Nephron (organoid): ENCODE results near the gene RDH8.

ENCODE experiments used
- H3K27ac Mint-ChIP-seq, 3 experiments: 2 replicates each; pipeline ENCODE4 v1.8.0; 2020; ENCODE audit warnings: mixed read lengths in 3 of 3, mild to moderate bottlenecking in 2 of 3, moderate library complexity in 1 of 3
- H3K27me3 Mint-ChIP-seq: 2 replicates; pipeline ENCODE4 v1.8.0; 2021; ENCODE audit warnings: low read depth, mild to moderate bottlenecking, moderate library complexity, mixed read lengths
- H3K36me3 Mint-ChIP-seq: 2 replicates; pipeline ENCODE4 v1.8.0; 2020; ENCODE audit warnings: low read depth, mixed read lengths
- H3K4me1 Mint-ChIP-seq: 2 replicates; pipeline ENCODE4 v1.8.0; 2020; ENCODE audit warnings: mixed read lengths
- H3K4me3 Mint-ChIP-seq, 3 experiments: 2 replicates each; pipeline ENCODE4 v1.8.0; 2020; ENCODE audit warnings: mild to moderate bottlenecking in 3 of 3, mixed read lengths in 3 of 3, moderate library complexity in 2 of 3
- H3K9me3 Mint-ChIP-seq: 2 replicates; pipeline ENCODE4 v1.8.0; 2020; ENCODE audit warnings: mixed read lengths
- CTCF ChIP-seq, 3 experiments: fragments of 200-600 bp; sonication (generic); IDR thresholded peaks; one replicate each; pipeline ENCODE4 v1.5.0; 2021; ENCODE audit warnings: antibody characterized with exemption in 3 of 3; ENCODE audit not compliant: unreplicated experiment in 3 of 3

RDH8 gene

DNA sequence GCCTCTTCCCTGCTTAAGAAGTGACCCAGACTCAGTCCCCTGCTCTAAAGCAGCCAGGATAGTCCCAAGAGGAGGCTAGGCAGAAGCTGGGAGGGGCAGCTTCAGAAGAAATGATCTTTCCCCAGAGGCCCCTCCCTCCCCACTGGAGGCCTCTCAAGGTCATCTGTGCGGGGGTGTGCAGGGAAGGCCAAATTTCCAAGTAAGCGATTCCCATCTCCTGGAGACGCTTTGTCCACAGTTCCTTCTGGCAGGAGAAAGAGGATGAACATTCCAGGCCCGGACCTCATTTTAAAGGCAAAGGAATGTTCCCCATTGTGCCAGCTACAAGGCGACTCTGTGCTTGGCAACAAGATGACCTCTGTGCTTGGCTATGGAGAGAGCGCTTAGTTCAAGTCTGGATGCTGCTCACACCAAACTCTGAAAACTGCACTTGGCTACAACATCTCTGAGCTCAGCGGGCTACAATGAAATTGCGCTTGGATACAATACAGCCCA, 26.4 kb upstream of the RDH8 start:
- peak overlapping the region in 2 of 3 experiments; percentile 67 to 83 for H3K27ac Mint-ChIP-seq
- H3K27me3 Mint-ChIP-seq, result peaks cover 4% of the 10 kb centered on the region
- no peaks in the 10 kb centered on the region for H3K36me3 Mint-ChIP-seq
- H3K4me1 Mint-ChIP-seq, result peaks cover 10% of the 10 kb centered on the region
- peak overlapping the region in 2 of 3 experiments; percentile 9 to 53 for H3K4me3 Mint-ChIP-seq
- no peak for TF ChIP-seq CTCF (IDR thresholded peaks at IDR 0.05; ENCODE audit: unreplicated experiment in 3 of 3)
- no peaks in the 10 kb centered on the region for H3K9me3 Mint-ChIP-seq

DNA sequence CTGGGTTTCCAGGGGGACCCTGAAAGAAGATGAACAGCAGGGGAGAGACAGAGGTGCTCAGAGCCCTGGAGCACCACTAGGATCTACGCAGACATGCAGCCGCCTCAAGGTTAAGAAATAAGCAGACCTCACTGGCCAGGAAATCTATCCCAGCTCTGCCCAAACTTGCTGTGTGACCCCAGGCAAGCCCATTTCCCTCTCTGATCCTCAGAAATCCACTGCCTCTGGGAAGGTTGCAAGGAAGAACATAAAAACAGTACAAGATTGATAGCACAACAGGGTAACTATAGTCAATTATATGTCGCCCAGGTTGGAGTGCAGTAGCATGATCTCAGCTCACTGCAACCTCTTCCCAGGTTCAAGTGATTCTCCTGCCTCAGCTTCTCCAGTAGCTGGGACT, 23.8 kb upstream of the RDH8 start:
- Mint-ChIP-seq H3K27me3 (no peaks in the 10 kb centered on the region), H3K36me3 (no peaks in the 10 kb centered on the region), H3K27ac (no peak overlapping the region), H3K4me3 (no peak overlapping the region), H3K9me3 (no peaks in the 10 kb centered on the region), H3K4me1 (peaks cover 10% of the 10 kb centered on the region)
- no peak for TF ChIP-seq CTCF (IDR thresholded peaks at IDR 0.05; ENCODE audit: unreplicated experiment in 3 of 3)

DNA sequence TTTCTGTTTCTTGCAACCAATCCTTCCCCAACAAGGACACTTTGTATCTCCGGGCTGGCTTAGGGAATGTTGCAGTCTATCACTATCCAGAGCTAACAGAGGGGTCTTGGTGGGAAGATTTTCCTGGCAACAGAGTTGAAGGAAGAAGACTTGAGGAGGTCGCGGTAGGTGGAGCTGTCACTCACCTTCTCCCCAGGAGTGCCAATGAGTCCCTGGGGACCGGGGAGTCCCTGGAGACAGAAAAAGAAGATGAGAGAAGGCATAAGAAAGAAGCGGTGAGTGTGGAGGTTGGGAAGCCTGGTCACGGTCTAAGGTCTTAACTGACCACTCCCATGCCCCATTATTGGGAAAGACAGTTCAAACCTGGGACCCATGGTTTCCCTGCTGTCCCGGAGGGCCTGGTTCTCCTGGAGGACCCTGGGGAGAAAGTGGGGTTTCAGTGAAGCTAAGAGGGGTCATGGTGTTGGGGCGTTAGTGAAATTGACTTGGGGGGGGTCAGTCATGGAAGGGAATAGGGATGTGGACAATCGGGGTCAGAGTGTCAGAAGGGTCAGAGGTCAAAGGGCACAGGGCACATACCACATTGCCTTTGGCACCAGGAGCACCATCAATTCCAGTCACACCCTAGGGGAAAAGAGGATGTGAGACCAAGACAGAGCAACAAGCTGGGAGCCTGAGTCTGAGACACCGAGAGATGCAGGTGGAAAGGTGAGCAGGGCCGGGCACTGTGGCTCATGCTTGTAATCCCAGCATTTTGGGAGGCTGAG, 21.7 kb upstream of the RDH8 start:
- Mint-ChIP-seq H3K27ac (no peak overlapping the region), H3K27me3 (no peaks in the 10 kb centered on the region), H3K4me1 (peaks cover 8% of the 10 kb centered on the region), H3K9me3 (no peaks in the 10 kb centered on the region), H3K4me3 (no peak overlapping the region), H3K36me3 (no peaks in the 10 kb centered on the region)
- no peak for TF ChIP-seq CTCF (IDR thresholded peaks at IDR 0.05; ENCODE audit: unreplicated experiment in 3 of 3)

DNA sequence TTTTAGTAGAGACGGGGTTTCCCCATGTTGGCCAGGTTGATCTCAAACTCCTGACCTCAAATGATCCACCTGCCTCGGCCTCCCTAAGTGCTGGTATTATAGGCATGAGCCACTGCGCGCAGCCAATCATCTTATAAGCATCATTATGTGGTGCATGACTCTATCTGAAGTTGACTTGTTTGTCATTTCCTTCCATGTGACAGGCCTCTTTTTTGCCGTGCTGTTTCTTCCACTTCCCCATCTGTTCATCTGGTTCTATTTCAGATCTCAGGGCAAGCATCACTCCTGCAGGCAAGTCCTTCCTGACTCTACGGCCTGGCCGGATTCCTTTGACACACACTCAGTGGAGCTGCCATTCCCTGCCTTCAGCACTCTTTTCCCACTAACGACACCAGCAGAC, 18.2 kb upstream of the RDH8 start:
- Mint-ChIP-seq H3K36me3 (no peaks in the 10 kb centered on the region), H3K9me3 (no peaks in the 10 kb centered on the region), H3K4me3 (no peak overlapping the region), H3K4me1 (peaks cover 3% of the 10 kb centered on the region), H3K27ac (no peak overlapping the region), H3K27me3 (peaks cover 20% of the 10 kb centered on the region)
- TF ChIP-seq CTCF (IDR thresholded peaks at IDR 0.05; ENCODE audit: unreplicated experiment in 3 of 3), result no peak

DNA sequence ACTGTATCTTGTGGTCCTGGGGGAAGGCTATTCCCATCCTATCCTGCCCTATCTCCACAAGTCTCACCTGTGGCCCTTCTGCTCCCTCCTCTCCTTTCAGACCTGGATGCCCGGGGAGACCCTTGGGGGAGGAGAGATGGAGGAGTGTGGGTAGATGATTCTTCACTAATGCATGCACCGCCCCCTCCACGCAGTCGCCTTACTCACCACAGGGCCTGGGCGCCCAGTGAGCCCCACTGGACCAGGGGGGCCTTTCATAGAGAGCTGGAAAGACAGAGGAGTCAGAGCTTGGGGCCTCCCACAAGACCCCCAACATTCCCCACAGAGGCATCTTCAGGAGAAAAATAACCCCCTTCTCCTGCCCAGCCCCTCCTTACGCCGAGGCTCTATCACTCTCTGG, 17.3 kb upstream of the RDH8 start:
- H3K9me3 Mint-ChIP-seq, result no peaks in the 10 kb centered on the region
- peaks cover 4% of the 10 kb centered on the region for H3K4me1 Mint-ChIP-seq
- peaks cover 22% of the 10 kb centered on the region for H3K27me3 Mint-ChIP-seq
- H3K27ac Mint-ChIP-seq, result no peak overlapping the region
- H3K4me3 Mint-ChIP-seq, result no peak overlapping the region
- no peaks in the 10 kb centered on the region for H3K36me3 Mint-ChIP-seq
- TF ChIP-seq CTCF (IDR thresholded peaks at IDR 0.05; ENCODE audit: unreplicated experiment in 3 of 3), result no peak

- Mint-ChIP-seq H3K4me1 (peaks cover 4% of the 10 kb centered on the region), H3K27me3 (peaks cover 22% of the 10 kb centered on the region), H3K4me3 (no peak overlapping the region), H3K9me3 (no peaks in the 10 kb centered on the region), H3K36me3 (no peaks in the 10 kb centered on the region), H3K27ac (no peak overlapping the region)
- TF ChIP-seq CTCF (IDR thresholded peaks at IDR 0.05; ENCODE audit: unreplicated experiment in 3 of 3), result no peak
Observed at GRCh38 chr19:9996541-9996940, 16.7 kb upstream of the RDH8 start.
